NCI-H128 (cell line): ENCODE results near the gene PBX1.
"Not testable (repeated sequence)": the region's sequence is repeated elsewhere in the genome, so short reads cannot be mapped to it uniquely, and the experiment has no call there.

Experiments
- DNase-seq: peaks from one replicate; lab custom pipeline; 2025; ENCODE audit not compliant: unreplicated experiment; lab: John Stamatoyannopoulos, UW

PBX1 gene

DNA sequence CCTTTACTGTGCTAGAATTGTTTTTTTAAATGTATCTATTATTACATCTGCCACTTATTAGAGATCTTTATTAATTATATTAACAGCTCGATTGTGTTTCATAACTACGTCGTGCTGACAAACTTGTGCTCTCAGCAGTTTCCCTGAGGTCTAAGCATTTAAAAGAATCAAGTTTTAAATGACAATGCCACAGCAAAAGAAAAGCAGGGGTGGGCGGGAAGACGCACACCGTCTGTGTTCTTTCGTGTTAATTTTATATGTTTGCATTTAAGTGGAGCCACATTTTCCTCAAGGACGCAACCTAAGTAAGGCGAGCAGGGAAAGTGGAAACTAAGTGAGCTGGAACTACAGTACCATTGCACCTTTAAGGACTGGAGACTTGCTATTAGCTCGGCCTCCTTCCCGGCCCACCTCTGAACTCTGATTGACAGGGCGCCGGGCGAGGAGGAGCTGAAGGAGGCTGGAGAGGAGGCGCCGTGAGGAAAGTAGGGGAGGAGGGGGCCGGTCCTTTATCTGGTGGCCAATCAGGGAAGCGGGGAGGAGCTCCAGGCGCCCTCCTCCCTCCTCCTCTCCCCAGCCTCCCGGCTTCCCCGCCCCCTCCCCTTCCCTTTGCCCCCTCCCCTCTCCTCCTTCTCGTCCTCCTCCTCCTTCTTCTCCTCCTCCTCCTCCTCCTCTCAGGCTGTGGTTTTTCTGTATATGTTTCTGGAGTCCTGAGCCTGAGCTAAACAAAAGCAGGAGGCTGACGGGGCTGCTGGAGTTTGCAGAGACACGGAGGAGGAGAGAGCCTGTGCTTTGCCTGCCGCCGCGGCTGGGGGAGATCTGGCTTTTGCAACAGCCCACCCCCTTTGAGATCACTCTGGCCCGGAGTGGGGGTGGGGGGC is at the start of gene PBX1:
PBX1 (plus strand) TSS at position 724 of the 881 bp plus-strand sequence.
- DNase-seq, result peak; percentile 94

DNA sequence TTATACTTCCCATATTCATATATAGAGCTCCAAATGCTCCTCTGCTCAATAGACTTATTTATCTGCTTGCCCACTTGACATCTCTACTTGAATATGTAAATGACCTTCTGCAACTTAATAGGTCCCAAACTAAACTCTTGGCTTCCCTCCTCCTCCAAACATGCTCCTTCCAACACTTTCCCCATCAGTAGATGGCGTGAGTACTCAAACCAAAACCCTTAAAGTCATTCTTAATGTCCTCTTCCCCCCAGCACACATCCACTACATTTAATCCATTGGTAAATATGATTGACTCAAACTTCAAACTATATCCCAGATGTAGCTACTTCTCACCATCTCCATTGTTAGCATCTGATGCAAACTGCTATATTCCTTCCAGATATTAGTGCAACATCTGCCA is 48.5 kb upstream of the PBX1 start:
- DNase-seq, result no peak

DNA sequence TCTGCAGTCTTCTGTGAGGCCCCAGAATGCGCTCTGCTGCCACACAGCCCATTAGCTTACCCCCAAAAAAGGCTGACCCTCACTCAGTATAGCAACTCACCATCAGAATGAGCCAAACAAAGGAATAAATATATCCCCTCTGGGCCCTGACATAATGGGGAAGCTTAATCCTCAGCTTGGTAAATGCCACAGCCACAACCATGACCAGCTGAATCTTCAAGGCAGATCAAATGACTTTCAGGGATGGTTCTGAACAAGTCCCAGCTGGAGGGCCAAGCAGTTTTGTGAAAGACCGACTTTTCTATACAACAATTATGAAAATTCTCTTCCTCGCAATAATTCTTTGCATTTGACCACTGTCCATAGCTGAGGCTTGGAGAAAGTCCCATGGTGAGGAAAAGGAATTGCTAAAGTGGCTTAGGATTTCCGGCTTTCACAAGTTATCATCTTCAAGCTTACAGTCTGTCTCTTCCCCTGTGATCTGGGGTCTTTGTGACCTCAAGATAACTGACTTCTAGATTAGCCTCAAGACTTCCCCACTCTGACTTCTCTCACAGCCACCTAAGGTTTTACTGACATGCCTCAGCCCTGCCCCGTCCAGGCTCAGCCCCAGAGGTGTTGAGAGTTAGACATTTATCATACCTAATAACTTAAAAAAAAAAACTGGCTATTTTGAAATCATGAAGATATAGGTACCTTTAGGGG is 47.8 kb upstream of the PBX1 start:
- no peak for DNase-seq

DNA sequence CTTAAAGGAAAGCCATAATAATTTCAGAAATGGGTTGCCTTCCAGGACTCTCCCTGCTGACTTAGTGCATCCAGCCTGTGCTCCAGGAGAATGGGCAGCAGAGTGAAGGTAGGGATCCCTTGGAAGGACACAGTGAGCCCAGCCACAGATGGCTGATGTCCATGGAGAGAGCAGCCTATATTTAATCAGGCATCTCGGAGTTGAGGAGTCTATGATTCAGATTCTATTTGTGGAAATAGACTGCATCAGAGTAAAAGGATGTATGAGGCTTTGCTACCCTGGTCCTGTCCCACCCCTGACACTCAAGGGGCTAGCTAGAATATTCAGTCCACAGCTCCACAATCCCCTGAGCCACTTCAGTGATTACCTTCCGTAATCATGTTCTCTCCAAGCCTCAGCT is 43.8 kb upstream of the PBX1 start:
- no peak for DNase-seq

DNA sequence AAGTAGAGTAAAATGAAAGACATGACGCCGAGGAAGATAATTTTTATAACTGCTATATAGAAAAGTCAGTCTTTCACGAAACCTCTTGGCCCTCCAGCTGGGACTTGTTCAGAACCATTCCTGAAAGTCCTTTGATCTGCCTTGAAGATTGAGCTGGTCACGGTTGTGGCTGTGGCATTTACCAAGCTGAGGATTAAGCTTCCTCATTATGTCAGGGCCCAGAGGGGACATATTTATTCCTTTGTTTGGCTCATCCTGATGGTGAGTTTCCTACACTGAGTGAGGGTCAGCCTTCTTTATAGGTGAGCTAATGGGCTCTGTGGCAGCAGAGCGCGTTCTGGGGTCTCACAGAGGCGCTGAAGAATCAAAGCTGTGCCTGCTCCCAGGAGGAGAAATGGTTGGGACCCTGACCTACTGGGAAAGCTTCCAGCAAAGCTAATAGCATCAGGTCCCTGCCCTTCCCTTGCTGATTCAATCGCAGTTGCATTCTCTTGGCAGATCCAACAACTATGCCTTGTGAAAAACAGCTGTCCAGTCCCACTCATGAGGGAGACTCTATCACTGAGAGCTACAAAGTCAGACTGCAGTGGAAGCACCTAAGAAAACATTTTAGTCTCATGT is 43.2 kb upstream of the PBX1 start:
- no peak for DNase-seq

DNA sequence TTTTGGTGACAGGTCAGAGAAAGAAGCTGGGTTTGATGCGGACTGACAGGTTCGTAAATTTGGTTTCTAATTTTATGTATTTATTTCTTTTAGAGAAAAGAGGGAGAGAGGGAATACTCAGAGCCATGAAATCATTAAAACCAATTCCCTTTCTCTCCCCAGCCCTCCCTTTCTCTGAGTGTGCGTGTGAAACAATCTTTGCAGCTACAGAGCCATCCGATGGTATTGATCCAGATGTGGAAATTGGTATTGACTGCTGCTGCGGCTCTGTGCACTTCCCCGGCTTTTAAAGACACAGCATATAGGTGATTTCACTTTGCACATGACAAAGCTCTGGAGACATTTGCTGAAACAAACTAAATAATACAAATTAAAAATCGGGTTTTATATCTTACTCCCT is 42.4 kb upstream of the PBX1 start:
- DNase-seq, result no peak

DNA sequence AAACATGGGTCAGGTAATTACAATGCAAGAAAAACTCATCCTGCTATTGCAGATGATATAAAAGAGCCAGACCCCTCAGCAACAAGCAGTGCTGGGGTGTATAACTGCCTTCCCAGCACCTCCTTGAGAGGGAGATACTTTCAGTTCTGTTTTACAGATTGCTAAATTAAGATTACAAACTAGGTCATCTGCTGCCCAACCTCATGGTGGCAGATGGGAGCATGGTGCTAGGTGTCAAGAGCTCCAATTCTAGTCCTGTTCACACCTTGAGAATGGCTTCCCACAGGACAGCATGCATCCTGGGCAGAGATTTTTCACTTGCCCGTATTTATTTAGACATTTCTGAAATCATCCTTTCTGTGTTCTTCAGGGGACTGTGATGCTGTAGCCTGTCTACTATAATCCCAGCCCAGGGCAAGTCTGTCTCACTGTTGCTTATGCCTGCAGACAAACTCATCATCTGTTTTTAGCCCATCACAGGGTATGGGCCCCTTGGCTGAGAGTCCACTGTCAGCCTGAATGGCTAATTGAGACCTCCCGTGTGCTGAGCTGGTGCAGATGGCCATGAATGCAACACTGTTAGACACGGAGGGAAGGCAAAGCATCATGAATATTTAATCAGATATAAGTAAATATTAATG is 40.2 kb upstream of the PBX1 start:
- no peak for DNase-seq

DNA sequence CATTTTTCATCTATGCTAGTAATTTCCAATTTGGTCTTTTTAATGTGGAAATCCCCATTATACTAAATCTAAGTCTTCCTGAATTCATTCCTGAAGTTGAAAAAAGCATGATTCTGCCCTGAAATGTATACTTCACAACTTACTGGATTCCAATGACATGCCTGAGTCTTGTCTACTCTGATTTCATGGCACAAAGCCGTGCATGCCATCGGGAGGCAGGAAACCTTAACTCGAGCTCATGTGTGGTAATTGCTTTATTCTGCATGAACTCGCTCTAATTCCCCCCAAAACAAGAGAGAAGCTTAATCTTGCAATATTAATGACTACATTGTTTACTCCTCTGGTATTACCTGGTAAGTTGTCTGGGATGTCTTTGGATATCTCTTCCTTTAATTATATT is 39.6 kb upstream of the PBX1 start:
- no peak for DNase-seq

DNA sequence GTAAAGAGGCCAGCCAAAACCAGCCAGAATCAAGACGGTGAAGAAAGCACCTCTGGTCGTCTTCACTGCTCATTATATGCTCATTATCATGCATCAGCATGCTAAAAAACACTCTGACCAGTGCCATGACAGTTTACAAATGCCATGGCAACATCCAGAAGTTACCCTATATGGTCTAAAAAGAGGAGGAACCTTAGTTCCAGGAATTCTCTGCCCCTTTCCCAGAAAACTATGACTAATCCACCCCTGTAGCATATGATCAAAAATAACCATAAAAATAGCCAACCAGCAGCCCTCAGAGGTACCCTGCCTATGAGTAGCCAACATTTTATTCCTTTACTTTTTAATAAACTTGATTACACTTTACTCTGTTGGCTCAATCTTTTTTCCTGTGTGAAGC is 34.2 kb upstream of the PBX1 start:
- DNase-seq, result no peak

DNA sequence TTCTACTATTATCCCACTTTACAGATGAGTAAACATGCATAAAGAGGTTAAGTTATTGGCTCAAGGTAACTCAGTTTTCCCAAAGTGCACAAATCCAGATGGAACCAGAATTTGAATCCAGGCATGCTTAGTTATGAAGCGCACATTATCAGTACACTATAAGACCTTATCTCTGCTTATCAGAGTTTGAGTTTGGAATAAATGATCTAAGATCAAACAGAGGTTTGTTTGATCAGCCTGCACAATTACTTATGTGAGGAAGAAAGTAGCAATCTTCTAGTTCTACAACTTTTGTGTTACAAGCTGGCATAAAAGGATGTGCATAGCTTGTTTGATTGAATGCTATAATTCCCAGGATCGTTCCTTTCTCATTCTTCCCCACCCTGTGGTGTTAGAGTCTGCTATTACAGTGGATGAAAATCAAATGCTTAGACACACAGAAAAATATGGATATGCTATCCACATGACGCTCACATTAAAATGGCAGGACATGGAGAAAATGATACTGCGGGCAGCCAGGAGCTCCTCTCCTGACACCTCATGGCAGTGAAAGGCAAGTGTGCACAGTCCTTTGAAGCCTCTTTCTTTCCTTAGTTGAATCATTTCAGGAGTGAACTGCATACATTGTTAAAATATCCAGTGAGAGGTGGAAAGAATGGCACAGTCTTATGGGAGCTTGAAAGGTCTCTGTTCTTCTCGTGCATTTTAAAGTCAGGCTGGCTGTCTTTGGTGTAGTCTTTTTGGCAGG is 23.9 kb upstream of the PBX1 start:
- DNase-seq, result no peak

DNA sequence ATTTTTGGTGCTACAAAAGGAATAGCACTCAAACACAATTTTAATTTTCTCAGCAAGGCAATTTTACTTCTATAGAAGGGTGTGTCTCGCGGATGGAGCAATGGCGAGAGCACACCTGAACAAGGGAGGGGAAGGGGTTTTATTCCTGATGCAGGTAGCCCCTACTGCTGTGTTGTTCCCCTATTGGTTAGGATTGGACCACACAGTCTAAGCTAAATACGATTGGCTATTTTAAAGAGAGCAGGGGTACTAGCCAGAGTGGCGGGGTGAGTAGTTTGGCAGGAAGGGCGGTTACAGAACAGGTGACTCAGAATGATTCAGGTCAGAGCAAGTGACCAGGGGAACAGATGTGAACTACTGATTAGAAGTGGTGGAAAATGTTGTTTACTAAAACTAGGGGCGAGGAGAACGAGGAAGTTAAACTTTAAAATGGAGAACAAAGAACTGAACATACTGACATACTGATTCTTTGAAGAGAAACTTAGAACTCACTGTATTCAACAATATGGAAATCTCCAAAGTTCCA is 6.5 kb upstream of the PBX1 start:
- not testable (repeated sequence) for DNase-seq

DNA sequence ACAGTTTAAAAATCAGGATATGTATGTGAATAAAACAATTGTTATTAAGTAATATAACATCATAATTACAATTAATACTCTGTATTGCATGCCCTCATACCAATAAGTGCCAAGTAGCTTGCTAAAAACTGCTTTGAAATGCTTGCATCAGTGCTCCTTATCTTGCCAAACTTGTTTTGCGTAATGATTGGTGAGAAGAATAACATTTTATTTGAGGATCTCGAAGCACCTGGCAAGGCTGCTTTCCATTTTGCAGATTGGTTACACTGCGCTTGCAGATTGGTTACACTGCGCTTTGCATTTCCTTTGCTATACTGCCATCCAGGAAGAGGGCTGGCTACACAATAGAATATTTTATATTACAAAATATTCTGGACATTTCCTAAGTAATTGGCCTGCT is 1.7 kb upstream of the PBX1 start:
- DNase-seq, result no peak

DNA sequence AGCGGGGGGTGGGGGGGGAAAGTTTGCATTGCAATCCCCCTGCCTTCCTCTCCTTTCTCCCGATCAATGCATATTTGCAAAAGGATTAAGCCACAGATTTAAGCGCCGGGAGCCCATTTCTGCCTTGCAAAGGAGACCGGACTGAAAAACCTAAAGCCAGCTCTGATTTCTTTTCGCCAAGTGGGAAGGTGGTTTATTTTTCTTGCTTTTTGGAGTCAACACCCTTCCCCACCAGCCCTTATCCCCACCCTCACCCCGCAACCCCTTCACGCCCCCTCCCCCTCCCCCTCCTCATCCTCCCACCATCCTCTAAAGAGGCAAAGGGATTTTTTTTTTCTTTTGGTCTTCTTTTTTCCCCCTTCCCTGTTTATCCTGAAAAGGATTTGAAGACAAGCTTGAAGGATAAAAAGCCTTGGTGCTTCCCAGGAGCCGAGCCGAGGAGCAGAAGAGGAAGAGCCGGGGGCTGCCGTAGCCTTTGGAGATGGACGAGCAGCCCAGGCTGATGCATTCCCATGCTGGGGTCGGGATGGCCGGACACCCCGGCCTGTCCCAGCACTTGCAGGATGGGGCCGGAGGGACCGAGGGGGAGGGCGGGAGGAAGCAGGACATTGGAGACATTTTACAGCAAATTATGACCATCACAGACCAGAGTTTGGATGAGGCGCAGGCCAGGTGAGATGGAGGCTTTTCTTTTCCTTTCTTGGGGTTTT is 513 bp downstream of the PBX1 start:
- DNase-seq, result no peak

DNA sequence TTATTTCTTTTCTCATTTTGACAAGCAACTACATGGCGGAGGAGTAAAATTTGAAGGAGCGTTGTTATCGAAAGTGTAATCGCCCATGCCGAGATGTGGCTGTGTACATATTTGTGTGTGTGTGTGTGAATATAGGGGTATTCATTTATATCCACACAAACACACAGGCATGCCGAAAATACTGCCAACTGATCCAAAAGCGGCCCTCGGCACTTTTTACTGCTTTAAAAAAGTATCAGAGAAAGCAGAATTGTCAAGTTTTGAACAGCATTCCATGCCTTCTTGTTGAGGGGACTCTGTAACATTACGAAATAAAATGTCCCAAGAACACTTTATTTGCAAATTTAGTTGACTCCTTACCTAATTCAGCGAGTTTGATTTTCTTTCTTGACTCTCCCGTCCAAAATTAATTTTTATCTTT is 1.1 kb downstream of the PBX1 start:
- no peak for DNase-seq

DNA sequence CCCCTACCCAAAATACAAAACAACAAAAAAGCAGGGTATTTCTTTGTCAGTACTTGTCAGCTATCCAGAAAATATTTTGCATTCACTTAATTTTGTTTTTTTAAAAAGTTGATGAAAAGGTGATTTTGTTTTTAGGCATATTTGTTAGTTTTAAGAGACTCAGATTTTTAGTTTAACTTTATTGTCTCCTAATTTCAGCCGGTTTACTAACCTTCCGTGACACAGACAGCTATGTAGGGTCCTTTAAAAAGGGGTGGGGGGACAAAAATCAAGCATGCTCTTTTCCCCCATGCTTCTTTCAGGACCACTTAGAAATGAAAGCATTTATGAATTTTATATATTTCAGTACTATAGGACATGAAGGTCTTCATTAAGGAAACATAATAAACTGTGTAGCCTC is 1.6 kb downstream of the PBX1 start:
- DNase-seq, result no peak

DNA sequence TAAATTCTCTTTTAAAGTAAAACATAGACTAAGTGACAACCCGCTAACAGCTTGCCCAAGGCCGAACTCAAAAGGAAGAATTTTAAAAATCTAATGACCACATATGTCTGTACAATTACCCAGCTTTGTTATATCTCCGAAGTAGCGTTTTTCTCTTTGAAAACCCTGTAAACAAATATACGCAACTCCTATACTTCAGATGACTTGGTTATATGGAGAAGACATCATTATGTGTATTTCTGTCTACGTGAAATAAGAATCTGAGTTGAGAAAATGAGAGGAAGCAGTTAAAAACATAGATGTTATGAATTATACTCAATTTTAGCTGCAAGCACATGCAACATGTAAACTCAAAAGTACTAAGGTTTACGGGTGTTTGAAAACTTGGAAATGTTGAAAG is 2.0 kb downstream of the PBX1 start:
- DNase-seq, result no peak

DNA sequence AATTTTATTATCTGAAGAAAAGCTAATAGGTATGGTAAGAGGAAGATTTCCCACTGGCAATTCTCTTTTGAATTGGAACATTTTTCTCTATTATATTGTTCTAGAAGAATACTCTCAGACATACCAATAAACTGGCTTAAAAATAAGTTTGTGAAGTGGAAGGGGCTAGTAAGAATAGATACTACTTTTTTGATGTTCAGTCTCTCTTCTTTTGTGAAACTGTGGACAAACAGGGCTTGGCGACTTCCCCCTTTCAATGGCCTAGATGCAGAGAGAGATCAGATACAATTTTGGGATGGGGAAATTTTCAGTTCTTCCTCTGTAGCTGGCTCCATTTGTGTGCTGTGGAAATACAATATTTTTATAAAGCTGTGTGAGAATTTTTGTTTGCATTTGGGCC is 2.5 kb downstream of the PBX1 start:
- no peak for DNase-seq

DNA sequence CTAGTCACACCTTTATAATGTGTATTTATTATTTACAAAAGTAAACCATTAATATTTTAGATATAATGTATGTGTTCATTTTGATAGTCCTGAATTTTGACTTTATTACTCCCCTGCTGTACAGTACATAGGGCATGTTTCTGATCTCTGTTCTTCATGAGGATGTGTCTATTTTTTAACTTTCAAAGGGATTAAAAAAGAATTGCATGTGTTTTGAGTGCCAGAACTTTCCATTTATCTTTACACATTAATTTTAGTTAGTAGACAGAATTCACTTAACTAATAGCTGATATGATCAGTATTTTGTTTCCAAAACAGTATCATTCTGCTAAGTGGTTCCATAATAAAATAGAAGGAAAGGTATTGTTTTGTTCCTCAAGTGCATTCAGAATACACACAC is 3.1 kb downstream of the PBX1 start:
- DNase-seq, result no peak

DNA sequence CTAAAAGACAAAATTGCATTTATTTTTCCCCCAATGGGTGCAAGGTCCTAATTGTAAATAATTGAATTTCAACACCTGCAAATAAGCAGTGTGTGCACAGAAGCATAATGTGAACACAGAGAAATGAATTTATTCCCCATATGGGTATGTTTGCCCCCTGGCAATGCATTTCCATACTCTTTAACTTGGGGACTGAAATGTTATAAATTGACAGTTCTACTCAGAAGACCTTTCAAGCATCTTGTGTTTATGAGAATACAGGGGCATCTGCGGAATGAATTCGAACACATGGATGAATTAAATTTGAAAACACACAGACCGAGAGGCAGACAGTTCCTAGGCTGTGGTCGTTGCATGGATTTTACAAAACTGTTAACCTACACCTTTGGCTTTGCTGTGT is 3.5 kb downstream of the PBX1 start:
- DNase-seq, result no peak

DNA sequence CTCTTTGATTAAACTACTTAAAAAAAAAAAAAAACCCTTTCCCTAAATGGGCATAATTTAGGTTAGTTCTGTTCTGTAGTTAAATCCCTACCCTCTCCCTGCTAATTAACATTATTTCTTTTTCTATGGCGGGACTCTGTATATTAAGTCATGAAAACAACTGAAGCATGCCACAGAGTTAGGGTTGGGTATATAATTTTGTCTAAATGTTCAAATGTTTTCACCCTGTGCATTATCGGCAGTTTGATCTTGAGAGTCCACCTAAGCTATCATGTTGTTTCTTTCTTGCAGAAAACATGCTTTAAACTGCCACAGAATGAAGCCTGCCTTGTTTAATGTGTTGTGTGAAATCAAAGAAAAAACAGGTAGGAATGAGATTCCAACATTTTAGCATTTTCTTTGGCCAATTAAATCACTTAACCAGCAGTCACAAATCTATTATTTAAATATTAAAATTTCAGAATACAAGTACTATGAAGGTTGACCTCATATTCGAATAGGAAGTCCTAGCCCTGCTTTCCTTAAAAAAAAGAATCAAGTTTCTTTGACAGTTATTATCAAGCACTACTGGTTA is 4.0 kb downstream of the PBX1 start:
- no peak for DNase-seq
